GM19193 (cell line): ENCODE measurements around the gene ATP6V0E2.

Experiments used
- POLR2A ChIP-seq: IDR thresholded peaks from 4 replicates; pipeline ENCODE4 v1.6.1; 2011; ENCODE audit not compliant: insufficient read depth, insufficient read length; ENCODE audit errors: extremely low read depth

ATP6V0E2 gene

GRCh38 chr7:149850716-149851115 lies 23.1 kb upstream of the ATP6V0E2 start:
- TF ChIP-seq POLR2A: no peak

GRCh38 chr7:149851449-149851848 lies 22.3 kb upstream of the ATP6V0E2 start:
- no peak for TF ChIP-seq POLR2A

DNA sequence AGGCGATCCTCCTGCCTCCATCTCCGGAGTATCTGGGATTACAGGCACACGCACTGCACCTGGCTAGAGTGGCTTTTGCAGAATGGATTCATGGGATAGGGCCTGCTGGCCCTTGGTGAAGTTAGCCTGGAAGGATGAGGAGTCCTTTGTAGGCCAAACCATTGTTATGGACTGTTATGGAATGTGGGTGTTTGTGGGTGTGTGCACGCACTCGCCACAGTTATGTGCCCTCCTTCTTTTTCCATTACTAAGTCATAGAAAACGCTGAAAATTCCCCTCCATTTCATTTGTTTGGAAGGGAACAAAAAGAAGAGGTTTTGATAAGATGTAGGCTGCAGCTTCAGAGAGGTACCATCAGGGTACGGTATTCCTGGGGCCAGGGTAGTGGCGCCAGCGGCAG lies 20.6 kb upstream of the ATP6V0E2 start:
- no peak for TF ChIP-seq POLR2A

DNA sequence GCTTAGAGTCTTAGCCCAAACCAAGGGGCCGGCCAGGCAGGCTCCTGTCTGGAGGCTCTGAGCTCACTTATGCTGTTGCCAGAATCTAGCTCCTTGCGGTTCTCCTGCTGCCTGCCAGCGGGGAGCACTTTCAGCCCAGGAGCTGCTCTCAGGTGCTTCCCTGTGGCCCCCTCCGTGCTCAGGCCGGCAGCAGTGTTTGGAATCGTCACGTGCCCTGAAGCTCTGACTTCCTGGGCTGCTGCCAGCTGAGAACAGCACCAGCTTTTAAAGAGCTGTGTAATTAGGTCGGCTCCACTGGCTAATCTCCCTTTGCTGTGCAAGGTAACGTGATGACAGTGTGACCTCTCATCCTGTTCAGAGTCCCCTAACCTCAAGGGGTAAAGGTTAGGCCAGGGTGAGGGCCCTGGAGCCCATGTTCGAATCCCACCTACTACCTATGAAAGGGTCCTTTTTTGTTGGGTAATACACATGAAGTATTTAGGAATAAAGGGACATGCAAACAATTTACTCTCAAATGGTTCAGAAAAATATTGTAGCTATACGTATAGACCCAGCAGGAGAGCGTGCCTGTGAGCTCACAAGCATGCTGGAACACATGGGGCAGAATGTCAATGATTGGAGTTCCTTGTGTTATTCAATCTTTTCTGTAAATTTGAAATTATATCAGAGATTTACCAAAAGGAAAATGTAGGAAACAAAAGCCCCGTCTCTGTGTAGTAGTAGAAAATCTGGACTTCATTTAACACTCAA lies 19.0 kb upstream of the ATP6V0E2 start:
- TF ChIP-seq POLR2A: no peak

GRCh38 chr7:149855361-149856305 lies 18.1 kb upstream of the ATP6V0E2 start:
- TF ChIP-seq POLR2A: no peak

DNA sequence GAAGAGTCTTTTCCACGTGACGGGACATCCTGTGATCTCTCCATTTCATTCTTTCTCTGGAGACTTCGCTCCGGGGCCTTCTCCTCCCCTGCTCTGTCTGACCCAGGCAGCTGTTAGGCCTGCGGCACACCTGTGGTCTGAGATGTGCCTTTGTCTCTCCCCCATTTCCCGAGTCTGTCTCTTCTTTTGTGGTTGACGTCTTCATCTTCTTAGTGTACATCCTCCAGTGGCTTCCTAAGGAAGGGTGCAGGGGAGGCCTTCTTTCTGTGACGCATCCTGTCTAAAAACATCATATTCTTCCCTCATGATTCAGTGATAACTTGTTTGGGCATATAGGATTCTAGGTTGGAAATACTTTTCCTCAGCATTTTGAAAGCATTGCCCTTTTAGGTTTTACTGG lies 17.2 kb upstream of the ATP6V0E2 start:
- no peak for TF ChIP-seq POLR2A

DNA sequence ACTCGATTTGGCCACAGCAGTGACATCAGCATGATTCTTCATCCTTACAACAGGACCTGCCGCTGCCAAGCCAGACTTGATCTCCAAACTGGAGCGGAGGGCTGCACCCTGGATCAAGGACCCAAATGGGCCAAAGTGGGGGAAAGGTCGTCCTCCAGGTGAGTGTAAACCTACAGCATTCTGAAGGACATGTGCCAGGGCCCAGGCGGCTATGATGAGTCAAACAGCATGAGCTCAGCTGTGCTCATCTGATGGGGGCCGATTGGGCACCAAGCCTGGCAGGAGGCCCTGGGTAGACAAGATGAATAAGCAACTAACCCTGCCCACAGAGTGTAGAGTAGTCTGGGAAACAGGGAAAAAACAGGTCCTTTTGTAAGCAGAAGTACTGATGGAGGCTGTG lies 14.4 kb upstream of the ATP6V0E2 start:
- TF ChIP-seq POLR2A: no peak

- no peak for TF ChIP-seq POLR2A
Observed at GRCh38 chr7:149859876-149860275, 13.9 kb upstream of the ATP6V0E2 start.

- TF ChIP-seq POLR2A: no peak
Observed at GRCh38 chr7:149860821-149861727, 12.7 kb upstream of the ATP6V0E2 start.

GRCh38 chr7:149861728-149862045 lies 12.1 kb upstream of the ATP6V0E2 start:
- no peak for TF ChIP-seq POLR2A

GRCh38 chr7:149862156-149862555 lies 11.6 kb upstream of the ATP6V0E2 start:
- TF ChIP-seq POLR2A: no peak

DNA sequence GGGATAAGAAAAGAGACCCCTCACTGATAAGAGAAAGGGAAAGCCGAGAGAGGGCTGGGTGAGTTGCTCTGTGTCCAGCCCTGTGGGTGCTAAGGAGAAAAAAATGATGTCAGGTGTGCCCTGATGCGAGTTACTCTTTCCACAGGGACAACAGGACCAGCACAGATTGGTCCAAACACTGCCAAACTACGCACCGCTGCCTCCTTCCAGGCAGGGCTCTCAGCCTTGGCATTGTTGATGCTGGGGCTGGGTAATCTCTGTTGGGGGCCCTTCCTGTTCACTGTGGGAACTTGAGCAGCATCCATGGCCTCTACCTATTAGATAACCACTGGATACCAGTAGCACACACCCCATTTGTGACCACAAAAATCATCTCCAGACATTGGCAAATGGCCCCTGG lies 10.3 kb upstream of the ATP6V0E2 start:
- no peak for TF ChIP-seq POLR2A

- TF ChIP-seq POLR2A: no peak
Observed at GRCh38 chr7:149864023-149864422, 9.7 kb upstream of the ATP6V0E2 start.

GRCh38 chr7:149864751-149865150 lies 9.0 kb upstream of the ATP6V0E2 start:
- no peak for TF ChIP-seq POLR2A

DNA sequence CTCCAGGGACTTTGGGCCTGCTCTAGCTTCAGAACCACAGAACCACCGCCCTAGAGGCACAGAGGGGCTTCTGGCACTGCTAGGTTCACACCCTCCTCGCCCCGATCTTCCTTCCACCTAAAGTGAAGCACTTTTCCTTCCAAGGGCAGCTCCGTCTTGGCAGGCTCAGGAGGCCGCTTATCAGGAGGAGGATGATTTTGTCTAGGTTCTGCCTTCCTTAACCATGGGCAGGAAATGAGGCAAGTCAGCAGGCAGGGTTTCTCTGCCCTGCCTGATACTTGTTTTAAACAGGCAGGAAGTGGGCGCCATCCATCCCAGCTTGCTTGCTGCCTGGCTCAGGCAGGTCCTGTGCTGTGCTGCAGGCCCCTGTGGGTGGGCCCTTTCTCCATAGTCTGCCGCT lies 8.3 kb upstream of the ATP6V0E2 start:
- no peak for TF ChIP-seq POLR2A

- TF ChIP-seq POLR2A: no peak
Observed at GRCh38 chr7:149866139-149866778, 7.5 kb upstream of the ATP6V0E2 start.
